ENCODE results near the gene AMZ1.

AMZ1 gene

DNA sequence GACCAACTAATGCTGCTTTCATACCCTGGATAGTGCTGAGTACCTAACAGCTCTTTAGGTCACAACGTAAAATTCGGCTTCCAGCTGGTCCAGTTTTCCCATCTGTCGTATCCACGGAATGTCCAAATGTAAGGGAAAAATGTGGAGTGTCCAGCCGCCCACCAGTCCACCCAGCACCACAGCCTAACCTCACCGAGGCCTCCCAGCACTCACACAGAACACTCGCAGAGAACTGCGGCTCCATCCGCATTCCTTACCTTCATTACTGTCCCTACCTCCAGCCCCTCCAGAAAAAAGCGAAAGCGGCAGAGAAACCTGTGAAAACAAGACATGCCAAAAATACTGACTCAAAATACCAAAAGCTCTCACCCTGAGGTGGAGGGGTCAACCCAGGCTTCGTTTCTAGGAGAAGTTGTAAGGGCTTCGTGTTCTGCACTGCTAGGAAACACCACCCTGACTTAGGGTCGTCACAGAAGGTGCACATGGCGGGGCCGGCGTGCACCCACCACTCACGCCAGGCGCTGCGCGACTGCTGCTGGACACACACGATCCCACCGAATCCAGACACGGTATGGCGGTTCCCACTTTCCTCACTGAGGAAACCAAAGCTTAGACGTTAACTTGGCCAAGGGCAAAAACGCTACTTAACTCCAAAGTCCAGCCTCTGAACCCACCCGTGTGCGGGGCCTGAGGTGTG lies 73.9 kb downstream of the AMZ1 start:
- Histone ChIP-seq H3K4me1 (ENCODE audit: control insufficient read depth, insufficient read depth, low read length) (peaks cover 66% of the 10 kb centered on the region), H3K9ac (ENCODE audit: low read length) (peak overlapping the region; percentile 87), H3K36me3 (ENCODE audit: control insufficient read depth, insufficient read depth, low read length, severe bottlenecking) (no peaks in the 10 kb centered on the region), H3K9me3 (ENCODE audit: control insufficient read depth, low read length) (no peaks in the 10 kb centered on the region), H3K4me3 (ENCODE audit: low read length) (peak overlapping the region; percentile 64), H3K27me3 (replicated peaks; ENCODE audit: control insufficient read depth, insufficient read depth, low read length) (no peaks in the 10 kb centered on the region)
- DNase-seq (ENCODE audit: low read depth): no peak

DNA sequence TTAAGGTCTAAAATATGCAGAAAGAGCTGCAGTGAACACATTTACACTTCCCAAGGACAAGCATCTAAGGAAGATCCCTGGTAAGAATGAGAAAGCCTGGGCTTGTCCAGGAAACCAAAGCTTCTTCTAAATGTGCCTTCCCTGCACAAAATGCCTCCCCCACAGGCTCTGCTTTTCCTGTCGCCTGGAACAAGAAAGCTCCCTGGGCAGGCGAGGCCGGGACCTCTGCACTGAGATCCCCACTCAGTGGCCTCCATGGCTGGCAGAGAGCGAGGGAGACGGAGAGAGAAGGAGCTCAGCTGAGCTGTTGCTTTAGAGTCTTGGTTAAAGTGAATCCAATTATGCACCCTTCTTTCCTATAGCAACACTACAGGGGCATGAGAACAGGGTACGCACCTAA lies 75.6 kb downstream of the AMZ1 start:
- no peaks in the 10 kb centered on the region for H3K27me3 ChIP-seq (replicated peaks; ENCODE audit: control insufficient read depth, insufficient read depth, low read length)
- no peaks in the 10 kb centered on the region for H3K9me3 ChIP-seq (ENCODE audit: control insufficient read depth, low read length)
- peaks cover 50% of the 10 kb centered on the region for H3K4me1 ChIP-seq (ENCODE audit: control insufficient read depth, insufficient read depth, low read length)
- H3K9ac ChIP-seq (ENCODE audit: low read length): peak overlapping the region; percentile 87
- H3K4me3 ChIP-seq (ENCODE audit: low read length): peak overlapping the region; percentile 64
- H3K36me3 ChIP-seq (ENCODE audit: control insufficient read depth, insufficient read depth, low read length, severe bottlenecking): no peaks in the 10 kb centered on the region
- no peak for DNase-seq (ENCODE audit: low read depth)

DNA sequence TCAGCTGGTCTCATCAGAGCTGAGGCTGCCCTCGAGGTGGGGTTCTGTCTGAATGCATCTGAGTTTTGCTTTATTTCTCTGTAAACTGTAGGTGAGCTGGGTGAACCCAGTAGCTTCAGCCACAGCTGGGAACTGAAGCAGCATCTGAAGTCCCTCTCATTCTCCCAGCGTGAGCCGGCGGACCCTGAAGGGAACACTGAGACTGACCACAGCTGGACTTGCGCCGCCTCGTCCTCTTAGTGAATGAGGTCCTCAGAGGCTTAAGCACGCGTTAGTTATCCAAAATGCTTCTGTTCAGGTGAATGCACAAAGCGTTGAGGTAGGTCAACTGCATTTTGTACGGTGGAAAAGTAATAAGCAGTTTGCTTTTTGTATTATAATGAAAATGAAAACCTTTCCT lies 76.6 kb downstream of the AMZ1 start:
- DNase-seq (ENCODE audit: low read depth): no peak
- no peaks in the 10 kb centered on the region for H3K27me3 ChIP-seq (replicated peaks; ENCODE audit: control insufficient read depth, insufficient read depth, low read length)
- H3K4me3 ChIP-seq (ENCODE audit: low read length): no peak overlapping the region
- no peak overlapping the region for H3K9ac ChIP-seq (ENCODE audit: low read length)
- H3K36me3 ChIP-seq (ENCODE audit: control insufficient read depth, insufficient read depth, low read length, severe bottlenecking): no peaks in the 10 kb centered on the region
- no peaks in the 10 kb centered on the region for H3K9me3 ChIP-seq (ENCODE audit: control insufficient read depth, low read length)
- H3K4me1 ChIP-seq (ENCODE audit: control insufficient read depth, insufficient read depth, low read length): peaks cover 42% of the 10 kb centered on the region

Data from adipocyte (in vitro differentiated cells).